Tibial artery (tissue), 4 donors: ENCODE results near the gene FAM193A.

ENCODE experiments used
- DNase-seq, 2 donors: peaks; one replicate each; pipeline ENCODE4 v3.0.0-alpha.2; 2019
- H3K27ac ChIP-seq, 2 donors: fragments of 200-600 bp; sonication (generic) in 1 of 2; 1 replicate in 1 of 2; 2 replicates in 1 of 2; pipeline ENCODE4 v1.5.1; 2018 to 2019; ENCODE audit warnings: mild to moderate bottlenecking in 1 of 2
- H3K27me3 ChIP-seq, 2 donors: fragments of 200-600 bp; sonication (generic) in 1 of 2; one replicate each; pipeline versions ENCODE4 v1.5.1 to v1.6.0; 2016 to 2019
- H3K36me3 ChIP-seq, 3 donors: fragments of 200-600 bp; sonication (generic) in 2 of 3; one replicate each; pipeline ENCODE4 v1.5.1; 2016 to 2019; ENCODE audit warnings: mild to moderate bottlenecking in 2 of 3
- H3K4me1 ChIP-seq, 4 donors: fragments of 200-600 bp; sonication (generic) in 2 of 4; 1 replicate in 3 of 4; 2 replicates in 1 of 4; pipeline ENCODE4 v1.5.1; 2016 to 2019
- H3K4me3 ChIP-seq, 2 donors: fragments of 200-600 bp; sonication (generic) in 1 of 2; 1 replicate in 1 of 2; 2 replicates in 1 of 2; pipeline ENCODE4 v1.5.1; 2018 to 2019; ENCODE audit warnings: mild to moderate bottlenecking in 2 of 2
- H3K9me3 ChIP-seq, 3 donors: fragments of 200-600 bp; sonication (generic) in 1 of 3; one replicate each; pipeline ENCODE4 v1.5.1; 2016 to 2019
- intact Hi-C: fragments of 100-400 bp; cut with DNase I; formaldehyde crosslinking; loops from one replicate; pipeline ENCODE4 v1.15.0; 2023; ENCODE audit warnings: low total_unique reads
- TF ChIP-seq, protein P1 (sequence below), 2 experiments: fragments of 200-600 bp in 1 of 2; fragments of 450-650 bp in 1 of 2; IDR thresholded peaks; one replicate each; pipeline ENCODE4 v1.5.1; 2017 to 2019; ENCODE audit warnings: antibody characterized with exemption in 2 of 2, mild to moderate bottlenecking in 1 of 2, moderate library complexity in 1 of 2

The FAM193A gene

GRCh38 chr4:2685541-2685940 lies 149.1 kb downstream of the FAM193A start:
- Histone ChIP-seq H3K27me3 (no peaks in the 10 kb centered on the region), H3K4me3 (no peak overlapping the region), H3K4me1 (peaks cover 0 to 10% (median 8%) of the 10 kb centered on the region in 4 donors), H3K36me3 (peaks cover 32 to 67% (median 39%) of the 10 kb centered on the region in 3 donors), H3K9me3 (no peaks in the 10 kb centered on the region), H3K27ac (no peak overlapping the region)
- TF ChIP-seq, protein P1, sequence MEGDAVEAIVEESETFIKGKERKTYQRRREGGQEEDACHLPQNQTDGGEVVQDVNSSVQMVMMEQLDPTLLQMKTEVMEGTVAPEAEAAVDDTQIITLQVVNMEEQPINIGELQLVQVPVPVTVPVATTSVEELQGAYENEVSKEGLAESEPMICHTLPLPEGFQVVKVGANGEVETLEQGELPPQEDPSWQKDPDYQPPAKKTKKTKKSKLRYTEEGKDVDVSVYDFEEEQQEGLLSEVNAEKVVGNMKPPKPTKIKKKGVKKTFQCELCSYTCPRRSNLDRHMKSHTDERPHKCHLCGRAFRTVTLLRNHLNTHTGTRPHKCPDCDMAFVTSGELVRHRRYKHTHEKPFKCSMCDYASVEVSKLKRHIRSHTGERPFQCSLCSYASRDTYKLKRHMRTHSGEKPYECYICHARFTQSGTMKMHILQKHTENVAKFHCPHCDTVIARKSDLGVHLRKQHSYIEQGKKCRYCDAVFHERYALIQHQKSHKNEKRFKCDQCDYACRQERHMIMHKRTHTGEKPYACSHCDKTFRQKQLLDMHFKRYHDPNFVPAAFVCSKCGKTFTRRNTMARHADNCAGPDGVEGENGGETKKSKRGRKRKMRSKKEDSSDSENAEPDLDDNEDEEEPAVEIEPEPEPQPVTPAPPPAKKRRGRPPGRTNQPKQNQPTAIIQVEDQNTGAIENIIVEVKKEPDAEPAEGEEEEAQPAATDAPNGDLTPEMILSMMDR (IDR thresholded peaks at IDR 0.05), result no peak
- intact Hi-C loops, result loop anchor here (5.0 kb wide), 1 partner anchor 262 kb away; no protein-coding TSS in a partner anchor
- DNase-seq, result no peak

- no peak for DNase-seq
- intact Hi-C loops, result loop anchor here (5.0 kb wide), 1 partner anchor 261 kb away; no protein-coding TSS in a partner anchor
- Histone ChIP-seq H3K27me3 (no peaks in the 10 kb centered on the region), H3K4me1 (peaks cover 0 to 10% (median 8%) of the 10 kb centered on the region in 4 donors), H3K36me3 (peaks cover 43 to 73% (median 47%) of the 10 kb centered on the region in 3 donors), H3K9me3 (no peaks in the 10 kb centered on the region), H3K4me3 (no peak overlapping the region), H3K27ac (no peak overlapping the region)
- TF ChIP-seq, protein P1 (IDR thresholded peaks at IDR 0.05), result no peak
These were observed 150.2 kb downstream of the FAM193A start for GRCh38 chr4:2686379-2687265.

DNA sequence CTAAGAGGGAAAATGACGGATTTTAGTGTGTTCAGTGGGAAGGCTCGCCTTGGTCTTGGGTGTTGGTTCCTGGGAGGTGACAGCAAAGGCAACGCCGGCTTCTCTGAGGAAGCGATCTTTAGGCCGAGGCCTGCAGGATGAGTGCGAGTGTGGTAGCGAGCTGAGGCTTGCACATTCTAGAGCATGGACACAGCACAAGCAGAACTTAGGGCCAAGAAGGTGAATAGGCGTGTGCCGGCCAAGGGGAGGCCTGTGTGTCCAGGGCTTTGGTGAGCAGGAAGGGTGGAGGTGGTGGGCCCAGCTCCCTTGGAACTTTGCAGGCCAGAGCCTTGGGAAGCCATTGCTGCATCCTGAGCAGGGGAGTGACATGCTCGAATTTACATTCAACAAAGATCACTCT lies 151.8 kb downstream of the FAM193A start:
- TF ChIP-seq, protein P1 (IDR thresholded peaks at IDR 0.05), result no peak
- no peaks in the 10 kb centered on the region for H3K27me3 ChIP-seq
- H3K4me3 ChIP-seq, result no peak overlapping the region
- H3K36me3 ChIP-seq, result peaks cover 59 to 89% (median 61%) of the 10 kb centered on the region in 3 donors
- no peak for DNase-seq
- no peak overlapping the region for H3K27ac ChIP-seq
- intact Hi-C loops, result loop anchor here (5.0 kb wide), 1 partner anchor 259 kb away; no protein-coding TSS in a partner anchor
- peaks cover 0 to 10% (median 8%) of the 10 kb centered on the region in 4 donors for H3K4me1 ChIP-seq
- no peaks in the 10 kb centered on the region for H3K9me3 ChIP-seq

GRCh38 chr4:2688697-2689096 lies 152.2 kb downstream of the FAM193A start:
- H3K9me3 ChIP-seq, result no peaks in the 10 kb centered on the region
- no peak overlapping the region for H3K27ac ChIP-seq
- intact Hi-C loops, result loop anchor here (5.0 kb wide), 1 partner anchor 259 kb away; no protein-coding TSS in a partner anchor
- no peak for DNase-seq
- TF ChIP-seq, protein P1 (IDR thresholded peaks at IDR 0.05), result no peak
- no peaks in the 10 kb centered on the region for H3K27me3 ChIP-seq
- peaks cover 63 to 90% (median 64%) of the 10 kb centered on the region in 3 donors for H3K36me3 ChIP-seq
- H3K4me3 ChIP-seq, result no peak overlapping the region
- peaks cover 0 to 10% (median 8%) of the 10 kb centered on the region in 4 donors for H3K4me1 ChIP-seq

- TF ChIP-seq, protein P1 (IDR thresholded peaks at IDR 0.05), result no peak
- Histone ChIP-seq H3K27ac (no peak overlapping the region), H3K36me3 (peaks cover 63 to 90% (median 64%) of the 10 kb centered on the region in 3 donors), H3K4me3 (no peak overlapping the region), H3K4me1 (peaks cover 0 to 10% (median 8%) of the 10 kb centered on the region in 4 donors), H3K9me3 (no peaks in the 10 kb centered on the region), H3K27me3 (no peaks in the 10 kb centered on the region)
- no peak for DNase-seq
- intact Hi-C loops, result loop anchor here (5.0 kb wide), 1 partner anchor 258 kb away; no protein-coding TSS in a partner anchor
These were observed 152.7 kb downstream of the FAM193A start for GRCh38 chr4:2689114-2689513.
